Upper lobe of right lung (tissue), 1 donor: Measurements from ENCODE around the gene GPR153. TPM values are rescaled to one million over a fixed set of nuclear protein-coding genes. Genes with fewer than 3 reads are reported as not detected.
A peak's percentile ranks its signal among the peaks of the same experiment; 100 is the strongest.

Experiments used
- ATAC-seq: fragments of 200-7000 bp; cut with Tn5 transposase; one replicate; pipeline ENCODE4 v1.9.1; 2020; ENCODE audit warnings: mild to moderate bottlenecking, moderate library complexity
- DNase-seq: peaks from one replicate; pipeline ENCODE4 v3.0.0-alpha.2; 2020
- H3K27ac ChIP-seq: fragments of 200-600 bp; one replicate; pipeline ENCODE4 v1.8.0; 2022
- H3K27me3 ChIP-seq: fragments of 200-600 bp; one replicate; pipeline ENCODE4 v1.8.0; 2022; ENCODE audit warnings: mild to moderate bottlenecking
- H3K36me3 ChIP-seq: fragments of 200-600 bp; one replicate; pipeline ENCODE4 v1.8.0; 2022
- H3K4me1 ChIP-seq: fragments of 200-600 bp; one replicate; pipeline ENCODE4 v1.8.0; 2022
- H3K4me3 ChIP-seq: fragments of 200-600 bp; one replicate; pipeline ENCODE4 v1.8.0; 2022; ENCODE audit warnings: mild to moderate bottlenecking
- H3K9me3 ChIP-seq: fragments of 200-600 bp; one replicate; pipeline ENCODE4 v1.8.0; 2022
- intact Hi-C: fragments of 100-400 bp; cut with DNase I; formaldehyde crosslinking; loops from one replicate; pipeline ENCODE4 v1.11.0; 2022
- total RNA-seq: library from RNA; stranded (reverse); fragmentation: NEBNext Ultra II Directional; extraction: Animal tissue kit (Norgen Biotek cat#: 25700); gene quantifications from one replicate; pipeline ENCODE4 v1.2.1, GENCODE V29; 2021
- TF ChIP-seq, protein P1 (sequence below): fragments of 200-600 bp; IDR thresholded peaks from one replicate; pipeline ENCODE4 v1.8.0; 2022; ENCODE audit warnings: antibody characterized with exemption
- donor health status: DM: no; HTN: yes; CAD: no; lungs with severe emphysema.

Gene GPR153
- total RNA-seq, 1 donor from 2014 or later: 16.9 TPM

DNA sequence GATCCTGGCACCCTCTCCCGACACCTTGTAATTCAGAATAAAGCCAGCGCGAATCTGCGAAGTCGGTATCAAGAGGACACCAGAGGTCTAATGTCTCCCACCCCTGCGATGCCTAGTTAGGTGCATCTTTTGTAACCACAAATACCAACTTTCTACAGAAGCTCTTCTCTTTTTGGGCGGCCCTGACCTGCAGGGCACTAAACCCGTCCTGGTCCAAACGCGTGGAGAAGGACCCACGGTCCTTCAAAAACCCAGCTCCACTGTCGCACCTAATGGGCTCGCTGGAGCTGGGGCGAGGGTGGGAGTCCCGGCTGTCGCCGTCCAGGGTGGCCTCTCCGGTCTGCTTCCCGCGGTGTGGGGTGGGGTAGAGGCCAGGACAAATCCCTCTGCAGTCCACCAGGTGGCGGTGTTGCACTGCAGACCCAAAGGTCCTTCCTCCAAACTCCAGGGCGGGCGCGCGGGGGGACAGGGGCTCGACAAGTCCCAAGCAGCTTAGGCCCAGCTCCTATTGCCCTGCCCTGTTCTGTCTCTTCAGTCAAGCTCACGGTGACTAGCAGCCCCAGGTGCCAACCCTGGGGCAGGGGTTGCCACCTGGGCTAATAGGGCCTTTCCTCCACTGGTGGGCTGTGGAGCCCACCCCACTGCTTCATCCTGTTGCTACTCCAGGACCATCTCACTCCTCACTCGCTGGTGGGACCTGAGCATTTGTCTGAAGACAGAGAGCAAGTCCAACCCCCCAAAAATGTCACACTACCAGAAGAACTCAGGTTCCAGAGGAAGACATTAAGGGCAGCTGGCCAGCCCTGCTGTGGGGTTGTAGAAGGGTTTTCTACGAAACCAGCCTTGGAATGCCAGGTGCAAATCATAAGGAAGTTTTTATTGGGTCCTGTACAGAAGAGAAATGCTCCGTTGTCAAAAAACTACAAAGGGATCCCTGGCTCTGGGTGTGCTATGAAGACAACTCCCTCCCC, 14.1 kb downstream of the GPR153 start:
- peak; percentile 90 for DNase-seq
- no peaks in the 10 kb centered on the region for H3K36me3 ChIP-seq
- intact Hi-C loops: loop anchor here (10.0 kb wide), 2 partner anchors 98 to 158 kb away; no protein-coding TSS in a partner anchor
- H3K4me1 ChIP-seq: peaks cover 24% of the 10 kb centered on the region
- H3K4me3 ChIP-seq: no peak overlapping the region
- H3K27me3 ChIP-seq: peaks cover 72% of the 10 kb centered on the region
- peak; percentile 76 for ATAC-seq
- TF ChIP-seq, protein P1, sequence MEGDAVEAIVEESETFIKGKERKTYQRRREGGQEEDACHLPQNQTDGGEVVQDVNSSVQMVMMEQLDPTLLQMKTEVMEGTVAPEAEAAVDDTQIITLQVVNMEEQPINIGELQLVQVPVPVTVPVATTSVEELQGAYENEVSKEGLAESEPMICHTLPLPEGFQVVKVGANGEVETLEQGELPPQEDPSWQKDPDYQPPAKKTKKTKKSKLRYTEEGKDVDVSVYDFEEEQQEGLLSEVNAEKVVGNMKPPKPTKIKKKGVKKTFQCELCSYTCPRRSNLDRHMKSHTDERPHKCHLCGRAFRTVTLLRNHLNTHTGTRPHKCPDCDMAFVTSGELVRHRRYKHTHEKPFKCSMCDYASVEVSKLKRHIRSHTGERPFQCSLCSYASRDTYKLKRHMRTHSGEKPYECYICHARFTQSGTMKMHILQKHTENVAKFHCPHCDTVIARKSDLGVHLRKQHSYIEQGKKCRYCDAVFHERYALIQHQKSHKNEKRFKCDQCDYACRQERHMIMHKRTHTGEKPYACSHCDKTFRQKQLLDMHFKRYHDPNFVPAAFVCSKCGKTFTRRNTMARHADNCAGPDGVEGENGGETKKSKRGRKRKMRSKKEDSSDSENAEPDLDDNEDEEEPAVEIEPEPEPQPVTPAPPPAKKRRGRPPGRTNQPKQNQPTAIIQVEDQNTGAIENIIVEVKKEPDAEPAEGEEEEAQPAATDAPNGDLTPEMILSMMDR: peak; percentile 94
- no peak overlapping the region for H3K27ac ChIP-seq
- H3K9me3 ChIP-seq: no peaks in the 10 kb centered on the region

DNA sequence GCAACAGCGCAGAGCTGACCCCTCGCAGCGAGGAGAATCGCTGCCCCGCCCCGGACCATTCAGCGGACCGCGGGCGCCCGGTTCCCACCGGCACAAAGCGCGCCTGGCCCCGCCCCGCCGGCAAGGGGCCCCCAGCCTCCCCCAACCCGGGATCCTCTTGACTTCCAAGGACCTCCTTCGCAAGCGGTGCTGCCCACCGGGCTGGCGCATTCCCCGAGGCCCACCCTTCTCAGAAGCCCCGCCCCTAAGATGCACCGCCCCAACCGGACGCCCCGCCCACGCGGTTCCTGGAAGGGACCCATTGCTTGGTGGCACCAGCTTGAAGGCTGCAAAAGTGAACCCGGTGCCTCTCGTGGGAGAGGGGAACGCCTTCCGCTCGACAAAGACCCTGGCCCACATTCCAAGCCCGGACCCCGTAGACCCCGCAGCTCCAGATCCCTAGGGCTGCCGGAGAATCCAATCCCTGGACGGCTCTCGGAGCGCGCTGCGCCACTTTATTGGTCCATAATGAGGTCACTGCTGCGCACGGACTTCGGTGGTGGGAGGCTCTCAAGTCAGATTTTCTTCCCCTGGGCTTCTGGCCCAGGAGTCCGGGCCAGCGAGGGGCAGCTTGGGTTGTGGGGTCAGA, 14.9 kb downstream of the GPR153 start:
- ATAC-seq: no peak
- H3K4me1 ChIP-seq: peaks cover 27% of the 10 kb centered on the region
- H3K4me3 ChIP-seq: no peak overlapping the region
- intact Hi-C loops: loop anchor here (10.0 kb wide), 2 partner anchors 99 to 159 kb away; no protein-coding TSS in a partner anchor
- H3K27ac ChIP-seq: no peak overlapping the region
- TF ChIP-seq, protein P1: no peak
- peaks cover 80% of the 10 kb centered on the region for H3K27me3 ChIP-seq
- H3K9me3 ChIP-seq: no peaks in the 10 kb centered on the region
- no peak for DNase-seq
- no peaks in the 10 kb centered on the region for H3K36me3 ChIP-seq

DNA sequence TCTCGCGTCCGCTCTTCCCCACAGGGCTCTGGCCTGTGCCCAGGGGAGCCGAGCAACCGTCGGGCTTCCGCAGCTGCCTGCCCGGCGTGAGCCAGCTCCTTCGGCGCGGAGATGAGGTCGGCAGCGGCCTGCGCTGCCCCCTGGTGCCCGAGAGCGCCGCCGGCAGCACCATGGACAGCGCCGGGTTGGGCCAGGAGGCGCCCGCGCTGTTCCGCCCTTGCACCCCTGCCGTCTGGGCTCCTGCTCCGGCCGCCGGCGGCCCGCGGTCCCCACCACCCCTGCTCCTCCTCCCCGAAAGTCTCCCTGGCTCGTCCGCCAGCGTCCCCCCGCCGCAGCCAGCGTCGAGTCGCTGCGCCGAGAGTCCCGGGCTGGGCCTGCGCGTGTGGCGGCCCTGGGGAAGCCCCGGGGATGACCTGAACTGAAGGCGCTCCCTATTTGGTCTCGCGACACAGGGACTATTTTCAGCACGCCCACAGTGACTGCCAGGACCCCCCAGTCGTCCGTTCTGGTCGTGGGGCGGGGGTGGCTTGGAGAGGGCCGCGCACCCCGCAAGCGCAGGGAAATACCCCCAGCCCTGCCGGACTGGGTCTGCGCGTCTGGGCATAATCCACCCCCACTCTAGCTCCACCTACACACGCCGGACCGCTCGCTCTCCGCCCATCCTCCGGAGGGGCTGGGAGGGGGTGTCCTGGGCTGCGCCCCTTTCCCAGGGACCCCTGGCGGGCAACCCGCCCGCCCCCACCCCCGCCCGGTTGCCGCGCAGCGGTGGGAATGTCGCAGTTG, 15.6 kb downstream of the GPR153 start:
- H3K4me1 ChIP-seq: peaks cover 27% of the 10 kb centered on the region
- H3K9me3 ChIP-seq: no peaks in the 10 kb centered on the region
- peak; percentile 89 for DNase-seq
- H3K27ac ChIP-seq: no peak overlapping the region
- H3K36me3 ChIP-seq: no peaks in the 10 kb centered on the region
- intact Hi-C loops: loop anchor here (10.0 kb wide), 2 partner anchors 100 to 160 kb away; no protein-coding TSS in a partner anchor
- peaks cover 80% of the 10 kb centered on the region for H3K27me3 ChIP-seq
- H3K4me3 ChIP-seq: no peak overlapping the region
- TF ChIP-seq, protein P1: peak; percentile 74
- ATAC-seq: peak; percentile 89

DNA sequence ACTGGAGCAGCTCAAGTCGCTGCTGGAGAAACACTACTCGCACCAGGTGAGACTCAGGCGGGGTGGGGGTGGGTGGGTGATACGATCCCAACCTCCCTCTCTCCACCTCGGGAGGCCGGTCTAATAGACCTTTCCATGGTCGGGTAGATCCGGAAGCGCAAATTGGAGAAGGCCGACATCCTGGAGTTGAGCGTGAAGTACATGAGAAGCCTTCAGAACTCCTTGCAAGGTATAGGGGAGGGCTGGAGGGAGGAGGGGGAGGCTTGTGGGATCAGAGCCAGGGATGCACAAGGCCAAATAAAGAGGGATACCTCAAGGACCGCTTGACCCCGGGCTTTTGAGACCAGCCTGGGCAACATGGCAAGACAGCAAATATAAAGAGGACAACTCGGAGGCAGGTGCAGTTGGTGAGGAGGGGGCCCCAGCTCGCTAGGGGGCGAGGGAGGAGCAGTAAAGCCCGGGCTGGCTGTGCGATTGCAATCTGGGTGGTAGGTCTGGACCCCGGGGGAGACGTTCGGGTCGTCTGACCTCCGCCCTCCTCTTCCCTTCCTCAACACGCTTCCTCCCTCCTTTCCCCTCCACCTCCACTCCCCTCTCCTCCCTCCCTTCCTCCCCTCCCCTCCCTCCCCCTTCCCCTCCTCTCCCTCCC, 16.4 kb downstream of the GPR153 start:
- no peak for DNase-seq
- intact Hi-C loops: loop anchor here (10.0 kb wide), 2 partner anchors 100 to 160 kb away; no protein-coding TSS in a partner anchor
- H3K27me3 ChIP-seq: peaks cover 87% of the 10 kb centered on the region
- no peak for ATAC-seq
- peaks cover 27% of the 10 kb centered on the region for H3K4me1 ChIP-seq
- no peaks in the 10 kb centered on the region for H3K9me3 ChIP-seq
- no peak overlapping the region for H3K27ac ChIP-seq
- H3K36me3 ChIP-seq: no peaks in the 10 kb centered on the region
- TF ChIP-seq, protein P1: no peak
- H3K4me3 ChIP-seq: no peak overlapping the region

DNA sequence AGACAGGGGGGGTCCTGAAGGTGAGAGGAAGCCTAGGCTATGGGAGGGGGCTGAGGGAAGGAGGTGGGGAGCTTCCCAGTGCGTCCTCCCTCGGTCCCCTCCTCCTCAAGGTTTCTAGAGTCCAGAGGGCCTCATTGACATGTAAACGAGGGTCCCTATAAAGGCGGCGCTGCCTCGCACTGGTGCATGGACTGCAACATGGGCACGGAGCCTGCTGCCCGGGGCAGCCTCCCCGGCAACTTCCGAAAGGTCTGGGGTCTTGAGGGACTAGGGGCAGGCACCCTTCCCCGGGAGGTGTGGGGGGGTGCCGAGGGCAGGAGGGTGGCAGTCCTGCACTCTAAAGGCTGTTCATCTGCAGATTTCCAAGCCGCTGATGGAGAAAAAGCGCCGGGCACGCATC, 16.9 kb downstream of the GPR153 start, which contains the start of gene HES3:
HES3 (plus strand) TSS at position 187 of the 400 bp plus-strand sequence; CDS start at position 374, 187 bp downstream.
- H3K4me3 ChIP-seq: no peak within 1 kb of the TSS
- no peak for ATAC-seq
- peaks cover 89% of the 10 kb centered on the region for H3K27me3 ChIP-seq
- TF ChIP-seq, protein P1: no peak
- DNase-seq: no peak
- H3K36me3 ChIP-seq: no peaks in the 10 kb centered on the region
- no peaks in the 10 kb centered on the region for H3K9me3 ChIP-seq
- peaks cover 25% of the 10 kb centered on the region for H3K4me1 ChIP-seq
- H3K27ac ChIP-seq: no peak within 1 kb of the TSS
- intact Hi-C loops: loop anchor here (10.0 kb wide), 2 partner anchors 101 to 161 kb away; no protein-coding TSS in a partner anchor
